ENCODE data around the gene DEFB124. TPM values are rescaled to one million over a fixed set of nuclear protein-coding genes. Genes with fewer than 3 reads are reported as not detected.

DEFB124 gene
- polyA plus RNA-seq, 1 experiment = not detected

- POLR2A ChIA-PET = no interaction called here
These were observed 1.3 kb upstream of the DEFB124 start for GRCh38 chr20:31476294-31476585.

GRCh38 chr20:31475472-31476293, 756 bp upstream of the DEFB124 start:
- H3K36me3 ChIP-seq (ENCODE audit: control insufficient read depth, insufficient read depth, low read length) = no peaks in the 10 kb centered on the region
- ChIA-PET CTCF (interaction anchor here (0.9 to 5.6 kb wide), 4 partner anchors 9 to 27 kb away, joined by 3 to 37 read pairs (median 14); no protein-coding TSS in a partner anchor), POLR2A (no interaction called here)
- H3K27me3 ChIP-seq (ENCODE audit: control insufficient read depth, insufficient read depth, low read length) = peaks cover 23% of the 10 kb centered on the region
- no peak for DNase-seq (ENCODE audit: low read depth)
- TF ChIP-seq CTCF (IDR thresholded peaks at IDR 0.05; ENCODE audit: insufficient read depth, low read depth, low read length) = no peak
- no peak overlapping the region for H3K4me3 ChIP-seq (ENCODE audit: low read depth, low read length)

More at GRCh38 chr20:31476294-31476585, 1.3 kb upstream of the DEFB124 start:
- Histone ChIP-seq H3K4me3 (ENCODE audit: low read depth, low read length) (no peak overlapping the region), H3K36me3 (ENCODE audit: control insufficient read depth, insufficient read depth, low read length) (no peaks in the 10 kb centered on the region), H3K27me3 (ENCODE audit: control insufficient read depth, insufficient read depth, low read length) (peaks cover 23% of the 10 kb centered on the region)
- no peak for DNase-seq (ENCODE audit: low read depth)
- CTCF ChIA-PET = interaction anchor here (1.4 to 5.6 kb wide), 2 partner anchors 9 to 26 kb away, joined by 3 to 37 read pairs; no protein-coding TSS in a partner anchor
- no peak for TF ChIP-seq CTCF (IDR thresholded peaks at IDR 0.05; ENCODE audit: insufficient read depth, low read depth, low read length)

- CTCF ChIA-PET = interaction anchor here (0.6 to 5.6 kb wide), 4 partner anchors 14 to 31 kb away, joined by 4 to 37 read pairs (median 15); no protein-coding TSS in a partner anchor
- Histone ChIP-seq H3K36me3 (ENCODE audit: control insufficient read depth, insufficient read depth, low read length) (no peaks in the 10 kb centered on the region), H3K4me3 (ENCODE audit: low read depth, low read length) (no peak overlapping the region), H3K27me3 (ENCODE audit: control insufficient read depth, insufficient read depth, low read length) (peaks cover 22% of the 10 kb centered on the region)
- POLR2A ChIA-PET = no interaction called here
- DNase-seq (ENCODE audit: low read depth) = no peak
- TF ChIP-seq CTCF (IDR thresholded peaks at IDR 0.05; ENCODE audit: insufficient read depth, low read depth, low read length) = no peak
These were observed 860 bp downstream of the DEFB124 start for GRCh38 chr20:31474097-31474436.

- H3K4me3 ChIP-seq (ENCODE audit: low read depth, low read length) = no peak overlapping the region
- ChIA-PET CTCF (interaction anchor here (0.6 to 5.6 kb wide), 5 partner anchors 9 to 30 kb away, joined by 4 to 37 read pairs (median 6); no protein-coding TSS in a partner anchor), POLR2A (no interaction called here)
- H3K36me3 ChIP-seq (ENCODE audit: control insufficient read depth, insufficient read depth, low read length) = no peaks in the 10 kb centered on the region
- DNase-seq (ENCODE audit: low read depth) = no peak
- no peak for TF ChIP-seq CTCF (IDR thresholded peaks at IDR 0.05; ENCODE audit: insufficient read depth, low read depth, low read length)
- peaks cover 20% of the 10 kb centered on the region for H3K27me3 ChIP-seq (ENCODE audit: control insufficient read depth, insufficient read depth, low read length)
These were observed 1.4 kb downstream of the DEFB124 start for GRCh38 chr20:31473331-31474096.
